SK-N-SH (cell line): ENCODE data around the gene HS3ST1. TPM values are rescaled to one million over a fixed set of nuclear protein-coding genes. Genes with fewer than 3 reads are reported as not detected.
A peak's percentile ranks its signal among the peaks of the same experiment; 100 is the strongest.

ENCODE experiments used
- CTCF ChIA-PET: fragments of 300-600, 350-600 bp; formaldehyde crosslinking; extraction: SDS; loops from one replicate; lab custom pipeline; 2021; lab: Yijun Ruan, JAX
- POLR2A ChIA-PET: fragments of 350-600 bp; sonication (Branson Sonifier 250); formaldehyde crosslinking; extraction: SDS; loops from one replicate; lab custom pipeline; 2020; ENCODE audit warnings: antibody characterized with exemption, inconsistent platforms; lab: Yijun Ruan, JAX
- DNase-seq: peaks from one replicate; pipeline ENCODE4 v3.0.0; 2012
- H2AFZ ChIP-seq: fragments of 200-600 bp; sonication (generic); 2 replicates; pipeline ENCODE4 v1.8.1; 2016; ENCODE audit warnings: antibody characterized with exemption, mild to moderate bottlenecking, low read depth
- H3F3A ChIP-seq: fragments of 200-600 bp; sonication (generic); replicated peaks from 2 replicates; pipeline ENCODE3; 2016; ENCODE audit warnings: antibody characterized with exemption, mild to moderate bottlenecking; ENCODE audit not compliant: insufficient read depth
- H3K27ac ChIP-seq, 2 experiments: fragments of 200-500 bp in 1 of 2; fragments of 200-600 bp in 1 of 2; sonication (Bioruptor generic) in 1 of 2; sonication (generic), shearing (Covaris generic) in 1 of 2; 2 replicates each; pipeline versions ENCODE4 v1.5.1 to v1.6.1; 2014 to 2016; ENCODE audit warnings: low read depth in 2 of 2, inconsistent platforms in 1 of 2, low read length in 1 of 2, mild to moderate bottlenecking in 1 of 2, mixed read lengths in 1 of 2
- H3K27me3 ChIP-seq: fragments of 200-600 bp; sonication (generic), shearing (Covaris generic); 2 replicates; pipeline ENCODE4 v1.6.1; 2016; ENCODE audit warnings: mixed run types; ENCODE audit not compliant: insufficient read depth
- H3K36me3 ChIP-seq, 2 experiments: fragments of 200-500 bp in 1 of 2; fragments of 200-600 bp in 1 of 2; sonication (Bioruptor generic) in 1 of 2; sonication (generic) in 1 of 2; replicated peaks in 1 of 2; 2 replicates each; pipeline versions ENCODE3 to v1.5.1; 2014 to 2016; ENCODE audit warnings: low read length in 1 of 2, mild to moderate bottlenecking in 1 of 2; ENCODE audit not compliant: insufficient read depth in 2 of 2, control insufficient read depth in 1 of 2
- H3K4me1 ChIP-seq, 2 experiments: fragments of 200-500 bp in 1 of 2; fragments of 200-600 bp in 1 of 2; sonication (Bioruptor generic) in 1 of 2; sonication (generic), shearing (Covaris generic) in 1 of 2; 2 replicates each; pipeline versions ENCODE4 v1.5.1 to v1.6.1; 2014 to 2016; ENCODE audit warnings: low read depth in 1 of 2, low read length in 1 of 2, mixed run types in 1 of 2; ENCODE audit not compliant: insufficient read depth in 2 of 2, control insufficient read depth in 1 of 2
- H3K4me2 ChIP-seq: fragments of 200-600 bp; sonication (generic), shearing (Covaris generic); 2 replicates; pipeline ENCODE4 v1.6.1; 2017; ENCODE audit warnings: mixed run types
- H3K4me3 ChIP-seq, 2 experiments: fragments of 200-500 bp in 1 of 2; fragments of 200-600 bp in 1 of 2; sonication (Bioruptor generic) in 1 of 2; sonication (generic), shearing (Covaris generic) in 1 of 2; 2 replicates each; pipeline versions ENCODE4 v1.5.1 to v1.8.1; 2014 to 2016; ENCODE audit warnings: low read depth in 2 of 2, inconsistent platforms in 1 of 2, low read length in 1 of 2, mild to moderate bottlenecking in 1 of 2, mixed read lengths in 1 of 2, moderate library complexity in 1 of 2
- H3K79me2 ChIP-seq: fragments of 200-600 bp; sonication (generic); 2 replicates; pipeline ENCODE4 v1.8.1; 2017; ENCODE audit warnings: mild to moderate bottlenecking; ENCODE audit not compliant: insufficient read depth
- H3K9ac ChIP-seq: fragments of 200-600 bp; sonication (generic); 2 replicates; pipeline ENCODE4 v1.6.1; 2017; ENCODE audit warnings: mixed run types
- H3K9me2 ChIP-seq: fragments of 200-600 bp; sonication (generic); 2 replicates; pipeline ENCODE4 v1.6.1; 2017; ENCODE audit warnings: mixed run types
- H3K9me3 ChIP-seq: fragments of 200-600 bp; sonication (generic); 2 replicates; pipeline ENCODE4 v1.6.1; 2017; ENCODE audit warnings: mixed run types, mild to moderate bottlenecking, moderate library complexity
- H4K20me1 ChIP-seq: fragments of 200-600 bp; sonication (generic); 2 replicates; pipeline ENCODE4 v1.6.1; 2017; ENCODE audit warnings: mild to moderate bottlenecking, mixed run types; ENCODE audit not compliant: insufficient read depth
- CHD2 ChIP-seq: fragments of 150-350 bp; IDR thresholded peaks from 2 replicates; pipeline ENCODE4 v1.6.1; 2018; ENCODE audit warnings: low read length; ENCODE audit not compliant: partially characterized antibody
- EP300 ChIP-seq, 2 experiments: IDR thresholded peaks; 2 replicates each; pipeline versions ENCODE4 v1.4.0 to v1.6.1; 2012; ENCODE audit warnings: borderline replicate concordance in 1 of 2, low read depth in 1 of 2, low read length in 1 of 2
- EZH2phosphoT487 ChIP-seq: fragments of 200-600 bp; sonication (generic); IDR thresholded peaks from 2 replicates; pipeline ENCODE4 v1.6.1; 2017; ENCODE audit warnings: low read depth, mixed run types, mild to moderate bottlenecking, antibody characterized with exemption, moderate library complexity, borderline replicate concordance
- FOSL2 ChIP-seq: IDR thresholded peaks from 2 replicates; pipeline ENCODE4 v1.4.0; 2012; ENCODE audit warnings: low read depth, mild to moderate bottlenecking, moderate library complexity, borderline replicate concordance
- FOXJ3 ChIP-seq: sonication (generic); formaldehyde crosslinking; IDR thresholded peaks from 2 replicates; pipeline ENCODE4 v1.5.1; 2020; ENCODE audit warnings: mild to moderate bottlenecking, missing genetic modification reagents
- FOXM1 ChIP-seq: IDR thresholded peaks from 2 replicates; pipeline ENCODE4 v1.4.0; 2012; ENCODE audit warnings: low read depth, mild to moderate bottlenecking
- JUND ChIP-seq: IDR thresholded peaks from 2 replicates; pipeline ENCODE4 v1.4.0; 2012
- MEF2A ChIP-seq: IDR thresholded peaks from 2 replicates; pipeline ENCODE4 v1.4.0; 2012; ENCODE audit warnings: low read depth, borderline replicate concordance
- NFIC ChIP-seq: IDR thresholded peaks from 2 replicates; pipeline ENCODE4 v1.4.0; 2012; ENCODE audit warnings: borderline replicate concordance
- NRF1 ChIP-seq: IDR thresholded peaks from 2 replicates; pipeline ENCODE4 v1.6.1; 2012; ENCODE audit warnings: low read depth, mild to moderate bottlenecking, low read length
- POLR2AphosphoS5 ChIP-seq: IDR thresholded peaks from 2 replicates; pipeline ENCODE4 v1.6.1; 2012; ENCODE audit warnings: low read depth, low read length
- RAD21 ChIP-seq: IDR thresholded peaks from 2 replicates; pipeline ENCODE4 v1.6.1; 2012; ENCODE audit warnings: mild to moderate bottlenecking, low read length
- RCOR1 ChIP-seq: fragments of 150-350 bp; IDR thresholded peaks from 2 replicates; pipeline ENCODE4 v1.6.1; 2017; ENCODE audit warnings: antibody characterized with exemption, low read length
- RFX5 ChIP-seq: IDR thresholded peaks from 2 replicates; pipeline ENCODE4 v1.6.1; 2012; ENCODE audit warnings: mild to moderate bottlenecking, improper control_type of control experiment, low read length
- SIN3A ChIP-seq: IDR thresholded peaks from 2 replicates; pipeline ENCODE4 v1.6.1; 2012; ENCODE audit warnings: low read depth, mild to moderate bottlenecking, low read length, moderate library complexity, borderline replicate concordance
- SMC3 ChIP-seq: IDR thresholded peaks from 2 replicates; pipeline ENCODE4 v1.6.1; 2012; ENCODE audit warnings: low read depth, low read length, improper control_type of control experiment
- TCF12 ChIP-seq: IDR thresholded peaks from 2 replicates; pipeline ENCODE4 v1.4.0; 2012
- TEAD4 ChIP-seq: IDR thresholded peaks from 2 replicates; pipeline ENCODE4 v1.4.0; 2012; ENCODE audit warnings: mild to moderate bottlenecking, borderline replicate concordance; ENCODE audit not compliant: insufficient read depth
- WGBS: methylation state at CpG from one replicate; pipeline ENCODE4 v1.1.6; 2017; ENCODE audit warnings: low lambda C conversion rate; 5-methylcytosine and 5-hydroxymethylcytosine counted together
- polyA plus RNA-seq, 3 experiments: library from polyadenylated mRNA; depleted of rRNA; stranded (reverse); fragments of >200 nt; gene quantifications; 2 replicates each; pipeline ENCODE4 v1.2.3, GENCODE V29; 2012
- TF ChIP-seq, protein P1 (sequence below): fragments of 150-350 bp; IDR thresholded peaks from 2 replicates; pipeline ENCODE4 v1.6.1; 2017; ENCODE audit warnings: antibody characterized with exemption, low read length, low read depth, borderline replicate concordance
- TF ChIP-seq, protein P2 (sequence below): fragments of 200-600 bp; sonication (generic); IDR thresholded peaks from 2 replicates; pipeline ENCODE4 v1.6.1; 2017; ENCODE audit warnings: antibody characterized with exemption, mild to moderate bottlenecking, moderate library complexity

HS3ST1 gene
- polyA plus RNA-seq, 1 of the 3 experiments (the other 2 are of a cell fraction): not detected

DNA sequence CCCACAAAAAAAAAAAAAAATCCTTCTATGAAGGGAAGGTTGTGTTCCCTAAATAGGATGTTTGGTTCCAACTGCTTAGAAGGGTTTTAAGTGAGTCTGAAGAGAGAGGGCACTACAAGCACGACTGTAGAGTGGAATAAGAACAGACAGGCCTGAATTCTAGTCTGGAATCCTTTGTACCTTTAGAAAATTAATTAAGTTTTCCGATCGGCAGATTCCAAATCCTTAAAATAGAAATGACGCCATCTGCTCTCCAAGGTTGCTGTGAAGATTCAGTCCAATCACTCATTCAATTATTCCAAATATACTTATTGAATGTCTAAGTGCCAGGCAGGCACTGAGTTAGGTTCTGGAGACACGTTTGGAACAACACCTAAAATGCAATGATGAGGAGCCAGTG is 3.8 kb downstream of the HS3ST1 start:
- Histone ChIP-seq H3K36me3 (no peaks in the 10 kb centered on the region), H3K4me1 (no peaks in the 10 kb centered on the region), H4K20me1 (no peaks in the 10 kb centered on the region), H3K79me2 (no peaks in the 10 kb centered on the region), H3K4me2 (no peak overlapping the region), H3K9me2 (no peaks in the 10 kb centered on the region), H3K9me3 (no peaks in the 10 kb centered on the region), H3K27ac (no peak overlapping the region), H3K9ac (no peak overlapping the region), H3K4me3 (no peak overlapping the region), H3K27me3 (no peaks in the 10 kb centered on the region), H2AFZ (no peak overlapping the region), H3F3A (no peaks in the 10 kb centered on the region)
- ChIA-PET CTCF (interaction anchor here (0.7 to 1.5 kb wide), 5 partner anchors 9 to 870 kb away, joined by 3 to 8 read pairs (median 4); no protein-coding TSS in a partner anchor), POLR2A (no interaction called here)
- no peak for DNase-seq
- TF ChIP-seq TCF12 (no peak), EZH2phosphoT487 (no peak), SIN3A (no peak), NFIC (no peak), RCOR1 (no peak), RFX5 (no peak), JUND (no peak), FOXM1 (no peak), CHD2 (no peak), FOSL2 (no peak), RAD21 (no peak), TEAD4 (no peak), NRF1 (no peak), FOXJ3 (CRISPR knock-in tag) (no peak), EP300 (IDR thresholded peaks at IDR 0.05; ENCODE audit: borderline replicate concordance in 1 of 2, low read depth in 1 of 2, low read length in 1 of 2) (no peak)
- TF ChIP-seq, protein P1, sequence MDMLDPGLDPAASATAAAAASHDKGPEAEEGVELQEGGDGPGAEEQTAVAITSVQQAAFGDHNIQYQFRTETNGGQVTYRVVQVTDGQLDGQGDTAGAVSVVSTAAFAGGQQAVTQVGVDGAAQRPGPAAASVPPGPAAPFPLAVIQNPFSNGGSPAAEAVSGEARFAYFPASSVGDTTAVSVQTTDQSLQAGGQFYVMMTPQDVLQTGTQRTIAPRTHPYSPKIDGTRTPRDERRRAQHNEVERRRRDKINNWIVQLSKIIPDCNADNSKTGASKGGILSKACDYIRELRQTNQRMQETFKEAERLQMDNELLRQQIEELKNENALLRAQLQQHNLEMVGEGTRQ: no peak
- TF ChIP-seq, protein P2, sequence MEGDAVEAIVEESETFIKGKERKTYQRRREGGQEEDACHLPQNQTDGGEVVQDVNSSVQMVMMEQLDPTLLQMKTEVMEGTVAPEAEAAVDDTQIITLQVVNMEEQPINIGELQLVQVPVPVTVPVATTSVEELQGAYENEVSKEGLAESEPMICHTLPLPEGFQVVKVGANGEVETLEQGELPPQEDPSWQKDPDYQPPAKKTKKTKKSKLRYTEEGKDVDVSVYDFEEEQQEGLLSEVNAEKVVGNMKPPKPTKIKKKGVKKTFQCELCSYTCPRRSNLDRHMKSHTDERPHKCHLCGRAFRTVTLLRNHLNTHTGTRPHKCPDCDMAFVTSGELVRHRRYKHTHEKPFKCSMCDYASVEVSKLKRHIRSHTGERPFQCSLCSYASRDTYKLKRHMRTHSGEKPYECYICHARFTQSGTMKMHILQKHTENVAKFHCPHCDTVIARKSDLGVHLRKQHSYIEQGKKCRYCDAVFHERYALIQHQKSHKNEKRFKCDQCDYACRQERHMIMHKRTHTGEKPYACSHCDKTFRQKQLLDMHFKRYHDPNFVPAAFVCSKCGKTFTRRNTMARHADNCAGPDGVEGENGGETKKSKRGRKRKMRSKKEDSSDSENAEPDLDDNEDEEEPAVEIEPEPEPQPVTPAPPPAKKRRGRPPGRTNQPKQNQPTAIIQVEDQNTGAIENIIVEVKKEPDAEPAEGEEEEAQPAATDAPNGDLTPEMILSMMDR: no peak
- WGBS: 12% methylated on average over 5 of the region's 5 CpGs

DNA sequence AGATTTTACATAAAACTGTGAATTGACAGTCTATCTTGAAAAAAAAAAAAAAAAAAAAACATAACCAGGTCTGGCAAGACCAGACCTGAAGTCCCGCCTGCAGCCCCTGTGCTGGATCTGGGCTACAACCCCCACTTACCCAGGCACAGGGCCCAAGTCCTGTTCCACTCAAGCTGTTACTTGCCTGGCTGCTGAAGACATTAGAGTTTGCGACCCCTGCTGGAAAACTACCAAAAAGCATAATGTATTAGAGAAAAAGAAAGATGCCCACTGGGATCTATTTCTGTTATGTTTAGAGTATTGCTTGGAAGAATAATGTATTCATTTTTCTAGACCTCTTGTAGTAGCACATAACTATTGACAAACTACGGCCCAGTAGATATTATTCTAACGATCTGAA is 4.7 kb downstream of the HS3ST1 start:
- ChIA-PET POLR2A (interaction anchor here (0.7 kb wide), 1 partner anchor 14 kb away, joined by 3 read pairs; no protein-coding TSS in a partner anchor), CTCF (interaction anchor here (0.7 to 1.5 kb wide), 11 partner anchors 9 to 869 kb away, joined by 3 to 8 read pairs (median 3); no protein-coding TSS in a partner anchor)
- Histone ChIP-seq H3K9me3 (no peaks in the 10 kb centered on the region), H3K4me2 (no peak overlapping the region), H3K4me1 (no peaks in the 10 kb centered on the region), H3K9ac (no peak overlapping the region), H4K20me1 (no peaks in the 10 kb centered on the region), H3K27me3 (no peaks in the 10 kb centered on the region), H3K4me3 (peak overlapping the region in 1 of 2 experiments; percentile 35; a peak in 1 of 4 replicates), H3K36me3 (no peaks in the 10 kb centered on the region), H3F3A (no peaks in the 10 kb centered on the region), H2AFZ (no peak overlapping the region), H3K79me2 (no peaks in the 10 kb centered on the region), H3K27ac (no peak overlapping the region), H3K9me2 (no peaks in the 10 kb centered on the region)
- WGBS: 9% methylated on average over 4 of the region's 4 CpGs
- TF ChIP-seq SMC3 (peak; percentile 38), MEF2A (no peak), RAD21 (peak; percentile 47), EZH2phosphoT487 (no peak), POLR2AphosphoS5 (no peak), TEAD4 (no peak)
- TF ChIP-seq, protein P2: peak; percentile 41
- DNase-seq: peak; percentile 53
